KMS-11 (cell line): Measurements from ENCODE around the gene MACROD2.

Experiments
- H2AFZ ChIP-seq: fragments of 200-600 bp; sonication (generic); 2 replicates; pipeline ENCODE4 v1.6.1; 2016; ENCODE audit warnings: antibody characterized with exemption, mixed run types, low read depth
- H3K27ac ChIP-seq: fragments of 200-600 bp; sonication (generic); 2 replicates; pipeline ENCODE4 v1.6.1; 2016; ENCODE audit warnings: mild to moderate bottlenecking, mixed run types
- H3K27me3 ChIP-seq: fragments of 200-600 bp; sonication (generic); 2 replicates; pipeline ENCODE4 v1.6.1; 2017; ENCODE audit warnings: mild to moderate bottlenecking, low read depth, mixed run types, moderate library complexity; ENCODE audit not compliant: insufficient read depth
- H3K36me3 ChIP-seq: fragments of 200-600 bp; sonication (generic); 2 replicates; pipeline ENCODE4 v1.6.1; 2017; ENCODE audit warnings: mild to moderate bottlenecking, mixed run types; ENCODE audit not compliant: insufficient read depth
- H3K4me1 ChIP-seq: fragments of 200-600 bp; sonication (generic); 2 replicates; pipeline ENCODE4 v1.6.1; 2016; ENCODE audit warnings: mild to moderate bottlenecking, low read depth, mixed run types; ENCODE audit not compliant: poor library complexity, severe bottlenecking
- H3K4me2 ChIP-seq: fragments of 200-600 bp; sonication (generic); 2 replicates; pipeline ENCODE4 v1.7.0; 2016; ENCODE audit warnings: mild to moderate bottlenecking, mixed run types
- H3K4me3 ChIP-seq: fragments of 200-600 bp; sonication (generic); IDR thresholded peaks from 2 replicates; pipeline ENCODE4 v1.6.1; 2017; ENCODE audit warnings: low read depth, low read length, mixed read lengths; ENCODE audit not compliant: insufficient read depth
- H3K79me2 ChIP-seq: fragments of 200-600 bp; sonication (generic); 2 replicates; pipeline ENCODE4 v1.6.1; 2016; ENCODE audit warnings: low read depth, mixed run types; ENCODE audit not compliant: insufficient read depth
- H3K9ac ChIP-seq: fragments of 200-600 bp; sonication (generic); 2 replicates; pipeline ENCODE4 v1.6.1; 2016; ENCODE audit warnings: mild to moderate bottlenecking, mixed run types
- H4K20me1 ChIP-seq: fragments of 200-600 bp; sonication (generic); 2 replicates; pipeline ENCODE4 v1.6.1; 2016; ENCODE audit warnings: mild to moderate bottlenecking, mixed run types; ENCODE audit not compliant: insufficient read depth
- TF ChIP-seq, protein P1 (sequence below): fragments of 200-600 bp; sonication (generic); conservative IDR thresholded peaks from 2 replicates; pipeline ENCODE4 v1.6.1; 2017; ENCODE audit warnings: low read depth, mild to moderate bottlenecking, antibody characterized with exemption, low read length, moderate library complexity, mixed read lengths

Gene MACROD2

DNA sequence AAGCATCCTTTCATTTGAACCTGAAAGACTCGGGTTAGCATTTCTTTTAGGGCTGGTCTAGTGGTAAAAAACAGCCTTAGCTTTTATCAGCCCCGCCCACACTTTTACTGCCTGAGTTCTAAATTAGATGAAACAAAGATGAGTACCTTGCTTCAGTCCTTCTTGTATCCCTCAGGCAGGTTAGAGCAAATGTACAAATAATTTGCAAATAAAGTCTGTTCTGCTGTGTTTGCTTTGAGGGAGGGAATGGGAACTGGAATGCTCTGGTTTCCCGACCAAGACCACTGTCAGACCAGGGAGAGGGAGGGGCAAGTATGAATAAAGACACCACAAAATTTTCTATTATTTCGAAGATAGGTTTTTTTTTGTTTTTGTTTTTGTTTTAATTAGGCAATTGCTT is 427.6 kb downstream of the MACROD2 start:
- Histone ChIP-seq H3K27ac (no peak overlapping the region), H2AFZ (no peak overlapping the region), H3K4me3 (no peak overlapping the region), H3K36me3 (no peaks in the 10 kb centered on the region), H4K20me1 (no peaks in the 10 kb centered on the region), H3K4me1 (no peaks in the 10 kb centered on the region), H3K27me3 (no peaks in the 10 kb centered on the region), H3K79me2 (no peaks in the 10 kb centered on the region), H3K4me2 (no peak overlapping the region), H3K9ac (no peak overlapping the region)
- TF ChIP-seq, protein P1, sequence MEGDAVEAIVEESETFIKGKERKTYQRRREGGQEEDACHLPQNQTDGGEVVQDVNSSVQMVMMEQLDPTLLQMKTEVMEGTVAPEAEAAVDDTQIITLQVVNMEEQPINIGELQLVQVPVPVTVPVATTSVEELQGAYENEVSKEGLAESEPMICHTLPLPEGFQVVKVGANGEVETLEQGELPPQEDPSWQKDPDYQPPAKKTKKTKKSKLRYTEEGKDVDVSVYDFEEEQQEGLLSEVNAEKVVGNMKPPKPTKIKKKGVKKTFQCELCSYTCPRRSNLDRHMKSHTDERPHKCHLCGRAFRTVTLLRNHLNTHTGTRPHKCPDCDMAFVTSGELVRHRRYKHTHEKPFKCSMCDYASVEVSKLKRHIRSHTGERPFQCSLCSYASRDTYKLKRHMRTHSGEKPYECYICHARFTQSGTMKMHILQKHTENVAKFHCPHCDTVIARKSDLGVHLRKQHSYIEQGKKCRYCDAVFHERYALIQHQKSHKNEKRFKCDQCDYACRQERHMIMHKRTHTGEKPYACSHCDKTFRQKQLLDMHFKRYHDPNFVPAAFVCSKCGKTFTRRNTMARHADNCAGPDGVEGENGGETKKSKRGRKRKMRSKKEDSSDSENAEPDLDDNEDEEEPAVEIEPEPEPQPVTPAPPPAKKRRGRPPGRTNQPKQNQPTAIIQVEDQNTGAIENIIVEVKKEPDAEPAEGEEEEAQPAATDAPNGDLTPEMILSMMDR: no peak

DNA sequence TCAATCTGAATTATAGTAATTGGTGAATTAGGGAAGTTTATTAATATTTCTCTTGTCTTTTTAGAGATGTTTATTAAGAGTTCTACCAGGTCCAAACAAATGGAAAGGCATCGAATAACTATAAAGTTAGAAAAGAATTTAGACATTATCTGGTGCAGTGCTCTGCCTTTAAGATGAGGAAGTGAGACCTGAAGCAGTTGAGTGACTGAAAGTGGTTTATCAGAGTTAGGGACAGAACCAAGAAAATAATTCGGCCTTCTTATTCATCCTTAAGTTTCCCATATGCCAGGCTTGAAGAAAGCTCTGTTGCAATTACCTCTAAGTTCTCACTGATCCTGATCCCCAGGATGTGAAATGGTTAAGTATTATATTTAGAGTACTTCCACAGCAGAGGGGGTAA is 436.3 kb downstream of the MACROD2 start:
- no peaks in the 10 kb centered on the region for H3K27me3 ChIP-seq
- H3K9ac ChIP-seq: no peak overlapping the region
- H3K4me1 ChIP-seq: no peaks in the 10 kb centered on the region
- H3K36me3 ChIP-seq: no peaks in the 10 kb centered on the region
- no peaks in the 10 kb centered on the region for H4K20me1 ChIP-seq
- H2AFZ ChIP-seq: no peak overlapping the region
- no peak overlapping the region for H3K27ac ChIP-seq
- H3K79me2 ChIP-seq: no peaks in the 10 kb centered on the region
- TF ChIP-seq, protein P1: no peak
- H3K4me3 ChIP-seq: no peak overlapping the region
- H3K4me2 ChIP-seq: no peak overlapping the region

DNA sequence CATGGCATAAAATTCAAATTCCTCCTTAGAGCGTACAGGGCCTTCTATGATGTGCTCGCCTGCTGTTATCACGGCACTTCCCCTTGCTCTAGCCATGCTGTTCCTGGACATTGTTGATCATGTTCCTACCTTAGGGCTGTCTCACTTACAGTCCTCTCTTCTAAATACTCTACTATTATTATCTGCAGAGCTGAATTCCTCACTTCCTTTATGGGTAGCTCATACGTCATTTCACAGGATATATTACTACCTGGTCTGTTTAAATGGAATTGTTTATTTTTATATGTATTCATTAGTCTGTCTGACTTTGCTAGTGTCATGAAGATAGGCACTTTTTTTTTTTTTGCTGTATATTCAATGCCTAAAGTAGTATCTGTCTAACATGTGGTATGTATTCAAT is 436.8 kb downstream of the MACROD2 start:
- Histone ChIP-seq H3K36me3 (no peaks in the 10 kb centered on the region), H3K79me2 (no peaks in the 10 kb centered on the region), H3K4me1 (no peaks in the 10 kb centered on the region), H3K27me3 (no peaks in the 10 kb centered on the region), H3K27ac (no peak overlapping the region), H3K9ac (no peak overlapping the region), H3K4me3 (no peak overlapping the region), H2AFZ (no peak overlapping the region), H4K20me1 (no peaks in the 10 kb centered on the region), H3K4me2 (no peak overlapping the region)
- TF ChIP-seq, protein P1: no peak

DNA sequence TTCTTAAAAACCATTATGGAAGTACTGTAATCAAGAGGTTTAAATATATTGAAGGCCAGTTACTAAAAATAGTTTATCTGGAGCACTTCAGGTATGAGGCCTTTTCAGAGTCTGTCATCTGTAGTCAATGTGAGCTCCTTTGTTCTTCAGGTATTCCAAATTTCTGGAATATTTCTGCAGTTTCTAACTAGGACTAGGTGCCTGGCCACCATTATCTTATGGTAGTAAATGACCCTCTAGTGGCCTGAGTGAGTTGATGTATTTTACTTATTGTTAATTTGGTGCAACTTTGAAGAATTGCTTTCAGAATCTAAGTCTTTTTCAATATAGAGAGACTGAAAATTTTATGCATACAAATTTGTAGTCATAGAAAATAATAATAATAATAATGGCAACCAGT is 437.3 kb downstream of the MACROD2 start:
- TF ChIP-seq, protein P1: no peak
- H3K9ac ChIP-seq: no peak overlapping the region
- no peak overlapping the region for H2AFZ ChIP-seq
- no peaks in the 10 kb centered on the region for H3K79me2 ChIP-seq
- no peaks in the 10 kb centered on the region for H3K27me3 ChIP-seq
- H4K20me1 ChIP-seq: no peaks in the 10 kb centered on the region
- no peaks in the 10 kb centered on the region for H3K4me1 ChIP-seq
- H3K36me3 ChIP-seq: no peaks in the 10 kb centered on the region
- no peak overlapping the region for H3K4me2 ChIP-seq
- H3K4me3 ChIP-seq: no peak overlapping the region
- no peak overlapping the region for H3K27ac ChIP-seq
